ENCODE data around the gene FGD2. TPM values are rescaled to one million over a fixed set of nuclear protein-coding genes. Genes with fewer than 3 reads are reported as not detected.
A peak's percentile ranks its signal among the peaks of the same experiment; 100 is the strongest.

Gene FGD2
- total and polyA plus RNA-seq, 2 of the 4 experiments (the other 2 are of a cell fraction): 0.07 TPM; not detected in 1

DNA sequence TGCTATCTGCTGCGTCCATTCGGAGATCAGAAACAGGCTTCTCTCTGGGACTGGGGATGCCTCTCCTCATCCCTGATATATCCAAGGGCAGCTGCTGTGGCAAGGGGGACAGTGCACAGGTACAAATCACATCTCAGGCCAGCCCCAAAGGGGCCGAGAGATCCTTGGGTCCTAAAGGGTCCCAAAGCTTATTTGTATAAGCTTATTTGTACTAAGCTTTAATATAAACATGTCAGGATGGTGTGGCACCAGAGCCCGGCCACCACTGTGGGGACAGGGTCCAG is 45.3 kb downstream of the FGD2 start:
- H3K4me2 ChIP-seq (ENCODE audit: low read depth, low read length): no peak overlapping the region
- H3K56ac ChIP-seq (ENCODE audit: extremely low read depth, insufficient read depth, low read length): no peak overlapping the region
- no peaks in the 10 kb centered on the region; the same call in 1 of the 2 replicates for H3K27me3 ChIP-seq (ENCODE audit: control insufficient read depth, insufficient read depth, low read length)
- no peaks in the 10 kb centered on the region for H3K36me3 ChIP-seq (ENCODE audit: control insufficient read depth, insufficient read depth, low read length)
- ChIA-PET CTCF (interaction anchor here (0.6 to 2.6 kb wide), 3 partner anchors 80 to 121 kb away, joined by 3 to 20 read pairs (median 7); no protein-coding TSS in a partner anchor), POLR2A (ENCODE audit: unreplicated experiment) (no interaction called here)
- H3K9me3 ChIP-seq (ENCODE audit: control insufficient read depth, insufficient read depth, low read length): no peaks in the 10 kb centered on the region
- H2AFZ ChIP-seq (replicated peaks; ENCODE audit: low read length, poor library complexity): peak overlapping the region; percentile 37
- no peak overlapping the region for H2BK120ac ChIP-seq (ENCODE audit: low read depth, low read length)
- 100% methylated on average over 1 of the region's 4 CpGs; no CpG with 5 or more reads in 1 of the 2 experiments for WGBS, 2 experiments (ENCODE audit: extremely low coverage in 2 of 2, insufficient read length in 1 of 2)
- 0 out of 2 replicates have a peak overlapping the region, but pooled peaks have one; percentile 32 for H2AK5ac ChIP-seq (ENCODE audit: low read depth, low read length)
- H2BK20ac ChIP-seq (ENCODE audit: low read depth, low read length): no peak overlapping the region
- H2AK9ac ChIP-seq (replicated peaks; ENCODE audit: low read depth, low read length, poor library complexity): peak overlapping the region; percentile 47
- H3K4me3 ChIP-seq (ENCODE audit: insufficient read depth, low read depth, low read length): no peak overlapping the region
- dilution Hi-C loops (cut with HindIII; ENCODE audit: low sequenced_read_pairs, unreplicated experiment): no loop called here
- H4K20me1 ChIP-seq (ENCODE audit: insufficient read depth, low read length): 0 out of 2 replicates have a peak, but pooled peaks cover 3% of the 10 kb centered on the region
- H3K14ac ChIP-seq (replicated peaks; ENCODE audit: low read depth, low read length): no peak overlapping the region
- 0 out of 2 replicates have a peak overlapping the region, but pooled peaks have one; percentile 13 for H3K4ac ChIP-seq (ENCODE audit: low read depth, low read length)
- H4K91ac ChIP-seq (ENCODE audit: insufficient read depth, low read depth, low read length): no peak overlapping the region
- H3K79me1 ChIP-seq (ENCODE audit: low read depth in 1 of 2, low read length in 2 of 2): no peaks in the 10 kb centered on the region
- in situ Hi-C loops (cut with MboI; ENCODE audit: low sequenced_read_pairs): loop anchor here (5.0 to 10.0 kb wide), 2 partner anchors 122 to 154 kb away; partner anchors contain the start of gene PIM1
- H2BK5ac ChIP-seq (ENCODE audit: low read depth, low read length, poor library complexity, severe bottlenecking): no peak overlapping the region
- no peak overlapping the region for H3K18ac ChIP-seq (ENCODE audit: low read depth, low read length)
- peaks cover 6% of the 10 kb centered on the region for H3K4me1 ChIP-seq (ENCODE audit: control insufficient read depth, insufficient read depth, low read length)
- no peak overlapping the region for H3K9ac ChIP-seq (ENCODE audit: low read depth, low read length)
- no peak overlapping the region for H3K23ac ChIP-seq (ENCODE audit: low read depth, low read length)
- H4K8ac ChIP-seq (ENCODE audit: low read depth in 2 of 2, low read length in 2 of 2): no peak overlapping the region
- H2BK15ac ChIP-seq (ENCODE audit: low read depth, low read length): no peak overlapping the region
- no peak for TF ChIP-seq CHD1 (IDR thresholded peaks at IDR 0.05; ENCODE audit: low read depth, low read length)
- no peak for TF ChIP-seq RFX5 (IDR thresholded peaks at IDR 0.05; ENCODE audit: low read depth, low read length)
- no peak for TF ChIP-seq RAD21 (IDR thresholded peaks at IDR 0.05; ENCODE audit: low read length)
- no peak for TF ChIP-seq MAFK (IDR thresholded peaks at IDR 0.05; ENCODE audit: low read depth, low read length)
- TF ChIP-seq CEBPB (IDR thresholded peaks at IDR 0.05; ENCODE audit: low read depth, low read length): no peak
- no peak for TF ChIP-seq BHLHE40 (IDR thresholded peaks at IDR 0.05; ENCODE audit: low read depth, low read length)
- TF ChIP-seq, protein P1, sequence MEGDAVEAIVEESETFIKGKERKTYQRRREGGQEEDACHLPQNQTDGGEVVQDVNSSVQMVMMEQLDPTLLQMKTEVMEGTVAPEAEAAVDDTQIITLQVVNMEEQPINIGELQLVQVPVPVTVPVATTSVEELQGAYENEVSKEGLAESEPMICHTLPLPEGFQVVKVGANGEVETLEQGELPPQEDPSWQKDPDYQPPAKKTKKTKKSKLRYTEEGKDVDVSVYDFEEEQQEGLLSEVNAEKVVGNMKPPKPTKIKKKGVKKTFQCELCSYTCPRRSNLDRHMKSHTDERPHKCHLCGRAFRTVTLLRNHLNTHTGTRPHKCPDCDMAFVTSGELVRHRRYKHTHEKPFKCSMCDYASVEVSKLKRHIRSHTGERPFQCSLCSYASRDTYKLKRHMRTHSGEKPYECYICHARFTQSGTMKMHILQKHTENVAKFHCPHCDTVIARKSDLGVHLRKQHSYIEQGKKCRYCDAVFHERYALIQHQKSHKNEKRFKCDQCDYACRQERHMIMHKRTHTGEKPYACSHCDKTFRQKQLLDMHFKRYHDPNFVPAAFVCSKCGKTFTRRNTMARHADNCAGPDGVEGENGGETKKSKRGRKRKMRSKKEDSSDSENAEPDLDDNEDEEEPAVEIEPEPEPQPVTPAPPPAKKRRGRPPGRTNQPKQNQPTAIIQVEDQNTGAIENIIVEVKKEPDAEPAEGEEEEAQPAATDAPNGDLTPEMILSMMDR (conservative IDR thresholded peaks at IDR 0.05; ENCODE audit: low read depth, low read length): no peak
- TF ChIP-seq RCOR1 (IDR thresholded peaks at IDR 0.05; ENCODE audit: insufficient replicate concordance, low read length): no peak
- TF ChIP-seq FOS (IDR thresholded peaks at IDR 0.05; ENCODE audit: low read depth, low read length): no peak
- TF ChIP-seq POLR2A (IDR thresholded peaks at IDR 0.05; ENCODE audit: low read depth, low read length): no peak
- no TSS peak for BruUV-seq (replicated peaks)
- no peak for DNase-seq
- H3K27ac ChIP-seq (ENCODE audit: insufficient read depth, low read length): no peak overlapping the region
- intact Hi-C loops (cut with micrococcal nuclease): loop anchor here (1.0 kb wide), 2 partner anchors 122 to 160 kb away; no protein-coding TSS in a partner anchor
- 0 out of 2 replicates have a peak, but pooled peaks cover 3% of the 10 kb centered on the region for H3K9me1 ChIP-seq (ENCODE audit: insufficient read depth, low read length)
- H4K5ac ChIP-seq (ENCODE audit: low read depth, low read length): no peak overlapping the region
- ATAC-seq (ENCODE audit: low read depth): no peak
